Kidney epithelial cell (primary cell): ENCODE data around the gene LCP2. TPM values are rescaled to one million over a fixed set of nuclear protein-coding genes. Genes with fewer than 3 reads are reported as not detected.

ENCODE experiments used
- DNase-seq: peaks from one replicate; pipeline ENCODE4 v3.0.0-alpha.2; 2010; ENCODE audit warnings: low read depth
- H3K27me3 ChIP-seq: 2 replicates; pipeline ENCODE4 v1.6.0; 2011; ENCODE audit warnings: low read length; ENCODE audit not compliant: control insufficient read depth, insufficient read depth
- H3K36me3 ChIP-seq: 2 replicates; pipeline ENCODE4 v1.5.1; 2011; ENCODE audit warnings: low read length; ENCODE audit not compliant: control insufficient read depth, insufficient read depth
- H3K4me3 ChIP-seq: 2 replicates; pipeline ENCODE4 v1.5.1; 2011; ENCODE audit warnings: low read depth, mild to moderate bottlenecking, control low read depth, low read length
- CTCF ChIP-seq: IDR thresholded peaks from 2 replicates; pipeline ENCODE4 v1.5.1; 2011; ENCODE audit warnings: mild to moderate bottlenecking, moderate library complexity, low read length, control low read depth, inconsistent platforms; ENCODE audit not compliant: insufficient read depth, poor library complexity, severe bottlenecking
- total RNA-seq: library from RNA; depleted of rRNA; stranded (reverse); fragments of >200 nt; gene quantifications from 2 replicates; pipeline ENCODE4 v1.2.3, GENCODE V29; 2015

Gene LCP2
- total RNA-seq, 1 donor from 2014 or later = 0.13 TPM

GRCh38 chr5:170336065-170336464, 38.5 kb upstream of the LCP2 start:
- Histone ChIP-seq H3K4me3 (no peak overlapping the region), H3K36me3 (no peaks in the 10 kb centered on the region), H3K27me3 (no peaks in the 10 kb centered on the region)
- TF ChIP-seq CTCF = no peak
- DNase-seq = no peak

GRCh38 chr5:170334626-170335025, 37.0 kb upstream of the LCP2 start:
- H3K4me3 ChIP-seq = no peak overlapping the region
- no peaks in the 10 kb centered on the region for H3K36me3 ChIP-seq
- H3K27me3 ChIP-seq = no peaks in the 10 kb centered on the region
- no peak for DNase-seq
- TF ChIP-seq CTCF = no peak

- Histone ChIP-seq H3K27me3 (no peaks in the 10 kb centered on the region), H3K4me3 (no peak overlapping the region), H3K36me3 (no peaks in the 10 kb centered on the region)
- DNase-seq = no peak
- no peak for TF ChIP-seq CTCF
Measured at GRCh38 chr5:170333161-170333910, 35.8 kb upstream of the LCP2 start.

- no peaks in the 10 kb centered on the region for H3K36me3 ChIP-seq
- DNase-seq = no peak
- H3K4me3 ChIP-seq = no peak overlapping the region
- H3K27me3 ChIP-seq = no peaks in the 10 kb centered on the region
- TF ChIP-seq CTCF = no peak
Measured at GRCh38 chr5:170332058-170332457, 34.5 kb upstream of the LCP2 start.

GRCh38 chr5:170330568-170331054, 33.0 kb upstream of the LCP2 start:
- no peaks in the 10 kb centered on the region for H3K27me3 ChIP-seq
- H3K36me3 ChIP-seq = no peaks in the 10 kb centered on the region
- no peak overlapping the region for H3K4me3 ChIP-seq
- TF ChIP-seq CTCF = no peak
- DNase-seq = no peak

- no peak for TF ChIP-seq CTCF
- no peaks in the 10 kb centered on the region for H3K36me3 ChIP-seq
- DNase-seq = no peak
- no peak overlapping the region for H3K4me3 ChIP-seq
- no peaks in the 10 kb centered on the region for H3K27me3 ChIP-seq
Measured at GRCh38 chr5:170329524-170329923, 31.9 kb upstream of the LCP2 start.
